DMS114 treated with DMSO at 0.1 percent for 48 hours (cell line): Measurements from ENCODE around the gene DNAH12.
"Not testable (repeated sequence)": the region's sequence is repeated elsewhere in the genome, so short reads cannot be mapped to it uniquely, and the experiment has no call there.

Experiments used
- DNase-seq: peaks from one replicate; lab custom pipeline; 2025; ENCODE audit not compliant: unreplicated experiment; lab: John Stamatoyannopoulos, UW

DNAH12 gene

DNA sequence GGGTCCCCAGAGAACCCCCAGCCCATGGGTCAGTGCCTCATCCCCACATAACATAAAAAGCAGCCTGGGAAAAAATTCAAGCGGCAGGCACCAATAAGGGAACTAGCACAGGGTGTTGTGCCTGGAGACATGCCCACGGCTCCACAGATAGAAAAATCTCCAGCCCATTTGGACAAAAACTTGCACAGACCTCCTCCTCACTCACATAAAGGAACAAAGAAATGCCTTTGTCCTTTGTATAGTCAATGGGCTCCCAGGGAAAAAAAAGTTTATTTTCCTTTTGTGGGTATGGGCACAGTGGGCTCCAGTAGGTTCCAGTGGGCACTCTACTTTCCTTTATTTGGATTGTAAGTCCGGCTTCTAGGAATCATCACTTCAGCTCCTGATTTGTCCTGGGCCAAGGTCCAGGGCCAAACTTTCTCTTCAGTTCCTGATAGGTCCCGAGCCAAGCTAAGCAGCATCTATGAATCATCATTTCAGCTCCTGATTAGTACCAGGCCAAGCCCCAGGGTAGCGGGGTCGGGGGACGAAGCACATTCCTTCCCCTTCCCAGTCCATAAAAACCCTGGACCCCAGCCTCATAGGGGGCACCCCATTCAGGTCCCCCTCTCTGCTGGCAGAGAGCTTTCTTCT lies 1.6 kb upstream of the DNAH12 start:
- no peak for DNase-seq

GRCh38 chr3:57538465-57538864 lies 5.7 kb downstream of the DNAH12 start:
- no peak for DNase-seq

DNA sequence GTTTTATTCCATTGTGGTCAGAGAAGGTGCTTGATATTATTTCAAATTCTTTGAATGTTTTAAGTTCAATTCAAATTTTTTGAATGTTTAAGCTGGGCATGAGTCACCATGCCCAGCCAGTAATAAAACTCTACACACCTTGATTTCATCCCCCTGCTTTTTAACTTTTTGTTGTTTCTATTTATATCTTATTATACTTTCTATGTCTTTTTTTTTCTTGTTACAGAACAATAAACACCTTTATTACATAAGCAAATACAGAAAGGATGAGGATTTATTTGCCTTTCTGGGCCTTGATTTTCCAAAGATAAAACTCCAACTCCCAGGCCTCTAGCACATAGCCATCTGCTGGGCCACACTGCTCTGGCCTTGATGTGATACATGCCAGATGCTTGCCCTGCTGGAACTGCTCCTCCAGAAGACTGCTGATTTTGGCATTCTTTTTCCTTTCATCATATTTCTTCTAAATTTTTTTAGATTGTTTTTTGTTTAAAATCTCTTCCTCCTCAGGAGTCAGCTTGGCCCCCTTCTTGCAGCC lies 14.0 kb downstream of the DNAH12 start:
- no peak for DNase-seq

GRCh38 chr3:57518276-57518915 lies 25.7 kb downstream of the DNAH12 start:
- DNase-seq = no peak

GRCh38 chr3:57512166-57512565 lies 32.0 kb downstream of the DNAH12 start:
- no peak for DNase-seq

DNA sequence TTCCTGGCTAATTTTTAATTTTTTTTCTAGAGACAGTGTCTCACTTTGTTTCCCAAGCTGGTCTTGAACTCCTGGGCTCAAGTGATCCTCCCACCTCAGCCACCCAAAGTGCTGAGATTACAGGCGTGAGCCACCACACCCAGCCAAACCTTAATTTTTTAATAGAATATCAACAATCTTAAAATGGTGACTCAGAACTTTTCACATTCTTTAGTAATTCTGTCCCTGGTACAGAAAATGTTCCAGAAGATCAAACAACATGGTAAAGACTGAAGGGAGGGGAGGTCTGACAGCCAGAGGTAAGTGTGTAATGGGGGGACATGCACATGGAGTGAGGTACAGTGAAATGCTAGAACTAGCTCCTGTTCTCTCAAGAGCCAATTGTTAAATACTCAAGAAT lies 38.2 kb downstream of the DNAH12 start:
- DNase-seq = no peak

DNA sequence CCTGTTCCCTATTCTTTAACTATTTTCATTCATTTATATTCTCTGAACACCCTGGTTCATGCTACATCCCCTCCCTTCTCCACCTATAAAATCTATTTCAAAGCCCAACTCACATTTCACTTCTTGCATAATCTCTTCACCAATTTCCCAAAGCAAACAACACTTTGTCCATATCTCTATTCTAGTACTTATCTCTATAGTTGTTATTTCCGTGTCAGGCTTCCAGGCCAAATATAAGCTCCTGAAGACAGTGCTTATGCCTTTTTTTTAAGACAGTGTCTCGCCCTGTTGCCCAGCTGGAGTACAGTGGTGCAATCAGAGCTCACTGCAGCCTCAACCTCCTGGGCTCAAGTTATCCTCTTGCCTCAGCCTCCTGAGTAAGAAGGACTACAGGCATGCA lies 43.6 kb downstream of the DNAH12 start:
- no peak for DNase-seq

GRCh38 chr3:57497904-57498303 lies 46.2 kb downstream of the DNAH12 start:
- DNase-seq = no peak

- no peak for DNase-seq
Measured at GRCh38 chr3:57484563-57484962, 59.6 kb downstream of the DNAH12 start.

DNA sequence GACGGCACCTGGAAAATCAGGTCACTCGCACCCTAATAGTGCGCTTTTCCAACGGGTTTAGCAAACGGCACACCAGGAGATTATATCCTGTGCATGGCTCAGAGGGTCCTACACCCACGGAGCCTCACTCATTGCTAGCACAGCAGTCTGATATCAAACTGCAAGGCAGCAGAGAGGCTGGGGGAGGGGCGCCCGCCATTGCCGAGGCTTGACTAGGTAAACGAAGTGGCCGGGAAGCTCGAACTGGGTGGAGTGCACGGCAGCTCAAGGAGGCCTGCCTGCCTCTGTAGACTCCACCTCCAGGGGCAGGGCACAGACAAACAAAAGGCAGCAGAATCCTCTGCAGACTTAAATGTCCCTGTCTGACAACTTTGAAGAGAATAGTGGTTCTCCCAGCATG lies 67.0 kb downstream of the DNAH12 start:
- DNase-seq = not testable (repeated sequence)

DNA sequence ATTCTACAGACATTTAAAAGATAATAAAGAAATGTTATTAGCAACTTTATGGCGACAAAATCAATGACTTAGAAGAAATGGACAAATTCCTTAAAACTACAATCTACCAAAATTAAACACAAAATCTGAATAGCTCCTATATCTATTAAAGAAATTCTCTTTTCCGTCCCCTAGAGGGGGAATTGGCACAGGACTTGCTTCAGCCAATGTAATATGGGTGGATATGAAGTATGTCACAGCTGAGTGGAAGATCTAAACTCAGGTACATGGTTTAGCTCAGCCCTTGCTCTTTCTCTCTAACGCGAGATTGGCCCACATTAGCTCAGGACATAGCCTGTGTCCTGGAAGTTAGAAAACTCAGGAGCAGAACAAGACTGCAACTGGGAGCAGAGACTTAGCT lies 79.3 kb downstream of the DNAH12 start:
- DNase-seq = no peak

DNA sequence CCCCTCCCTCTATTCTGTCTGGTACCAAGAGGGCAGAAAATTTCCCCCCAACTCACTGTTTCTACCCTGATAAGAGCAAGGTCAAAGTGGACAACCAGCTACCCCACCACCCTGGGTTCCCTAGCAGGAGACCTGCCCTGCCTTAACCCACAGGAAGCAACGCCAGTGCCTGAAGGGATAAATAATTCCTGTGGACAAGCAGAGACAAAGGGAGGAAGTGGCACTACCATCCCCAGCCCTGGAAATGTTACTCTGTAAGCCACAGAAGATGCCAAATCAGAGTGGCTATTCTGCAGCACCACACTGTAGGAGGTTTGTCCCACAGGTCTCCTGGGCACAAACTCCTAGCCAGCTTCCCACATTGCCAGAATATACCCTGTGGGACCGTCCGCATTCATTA lies 80.1 kb downstream of the DNAH12 start:
- no peak for DNase-seq

- DNase-seq = no peak
Measured at GRCh38 chr3:57451150-57451846, 92.8 kb downstream of the DNAH12 start.

- not testable (repeated sequence) for DNase-seq
Measured at GRCh38 chr3:57449276-57449847, 94.8 kb downstream of the DNAH12 start.

DNA sequence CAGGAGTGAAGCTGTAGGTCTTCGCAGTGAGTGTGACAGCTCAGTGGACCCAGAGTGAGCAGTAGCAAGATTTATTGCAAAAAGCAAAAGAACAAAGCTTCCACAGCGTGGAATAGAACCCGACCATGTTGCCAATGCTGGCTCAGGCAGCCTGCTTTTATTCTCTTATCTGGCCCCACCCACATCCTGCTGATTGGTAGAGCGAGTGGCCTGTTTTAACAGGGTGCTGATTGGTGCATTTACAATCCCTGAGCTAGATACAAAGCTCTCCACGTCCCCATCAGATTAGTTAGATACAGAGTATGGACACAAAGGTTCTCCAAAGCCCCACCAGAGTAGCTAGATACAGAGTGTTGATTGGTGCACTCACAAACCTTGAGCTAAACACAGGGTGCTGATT lies 95.7 kb downstream of the DNAH12 start:
- not testable (repeated sequence) for DNase-seq

GRCh38 chr3:57446318-57446841 lies 97.8 kb downstream of the DNAH12 start:
- DNase-seq = no peak

- DNase-seq = no peak
Measured at GRCh38 chr3:57444469-57444868, 99.7 kb downstream of the DNAH12 start.

DNA sequence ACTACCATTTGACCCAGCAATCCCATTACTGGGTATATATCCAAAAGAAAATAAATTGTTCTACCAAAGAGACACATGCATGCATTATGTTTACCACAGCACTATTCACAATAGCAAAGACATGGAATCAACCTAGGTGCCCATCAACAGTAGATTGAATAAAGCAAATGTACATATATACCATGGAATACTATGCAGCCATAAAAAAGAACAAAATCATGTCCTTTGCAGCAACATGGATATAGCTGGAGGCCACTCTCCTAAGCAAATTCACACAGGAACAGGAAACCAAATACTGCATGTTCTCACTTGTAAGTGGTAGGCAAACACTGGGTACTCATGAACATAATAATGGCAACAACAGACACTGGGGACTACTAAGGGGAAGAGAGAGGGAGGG lies 104.0 kb downstream of the DNAH12 start:
- DNase-seq = not testable (repeated sequence)

DNA sequence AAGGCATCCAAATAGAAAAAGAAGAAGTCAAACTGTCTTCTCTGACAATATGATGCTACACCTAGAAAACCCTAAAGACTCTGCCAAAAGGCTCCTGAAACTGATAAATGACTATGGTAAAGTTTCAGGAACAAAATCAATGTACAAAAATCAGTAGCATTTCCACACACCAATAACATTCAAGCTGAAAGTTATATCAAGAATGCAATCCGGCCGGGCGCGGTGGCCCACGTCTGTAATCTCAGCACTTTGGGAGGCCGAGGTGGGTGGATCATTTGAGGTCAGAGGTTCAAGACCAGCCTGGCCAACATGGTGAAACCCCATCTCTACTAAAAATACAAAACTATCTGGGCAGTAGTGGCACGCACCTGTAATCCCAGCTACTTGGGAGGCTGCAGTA lies 105.7 kb downstream of the DNAH12 start:
- DNase-seq = not testable (repeated sequence)

GRCh38 chr3:57436195-57436761 lies 107.9 kb downstream of the DNAH12 start:
- no peak for DNase-seq

DNA sequence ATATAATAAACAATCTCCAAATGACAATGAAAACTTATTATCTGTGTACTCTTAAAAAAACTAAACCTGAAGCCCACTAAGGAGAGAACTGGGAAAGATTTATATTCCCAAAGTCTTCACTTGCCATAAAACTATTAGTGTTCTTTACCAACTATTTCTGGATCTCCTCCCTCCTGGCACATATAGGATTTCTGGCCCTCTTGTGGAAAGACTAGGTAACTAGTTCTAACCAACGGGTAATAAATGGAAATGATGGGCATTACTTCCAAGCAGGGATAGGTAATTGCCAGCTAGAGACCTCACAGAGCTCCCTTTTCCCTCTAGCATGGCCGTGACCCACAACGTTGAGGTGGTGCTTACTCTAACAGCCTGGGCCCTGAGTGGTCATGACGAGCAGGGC lies 110.1 kb downstream of the DNAH12 start:
- peak; percentile 47 for DNase-seq
